H1 (cell line): ENCODE results near the gene BASP1. TPM values are rescaled to one million over a fixed set of nuclear protein-coding genes. Genes with fewer than 3 reads are reported as not detected.

Source experiments
- EGR1 ChIP-seq: IDR thresholded peaks from 2 replicates; pipeline ENCODE4 v1.6.1; 2011; ENCODE audit warnings: low read depth, low read length, borderline replicate concordance
- FOSL1 ChIP-seq: IDR thresholded peaks from 2 replicates; pipeline ENCODE4 v1.6.1; 2011; ENCODE audit warnings: mild to moderate bottlenecking, low read depth, low read length, moderate library complexity; ENCODE audit not compliant: insufficient read depth
- JUND ChIP-seq: IDR thresholded peaks from 2 replicates; pipeline ENCODE4 v1.6.1; 2011; ENCODE audit warnings: mild to moderate bottlenecking, improper control_type of control experiment, low read length
- MAFK ChIP-seq: IDR thresholded peaks from 2 replicates; pipeline ENCODE4 v1.6.1; 2012; ENCODE audit warnings: low read depth, mild to moderate bottlenecking, improper control_type of control experiment, low read length
- SAP30 ChIP-seq: fragments of 300-600 bp; sonication (generic); IDR thresholded peaks from 2 replicates; pipeline ENCODE4 v1.7.1; 2012; ENCODE audit warnings: low read length, moderate library complexity, mild to moderate bottlenecking, inconsistent platforms; ENCODE audit not compliant: insufficient read depth, insufficient replicate concordance
- SP4 ChIP-seq: IDR thresholded peaks from 2 replicates; pipeline ENCODE4 v1.6.1; 2012; ENCODE audit warnings: low read length, inconsistent platforms
- YY1 ChIP-seq: IDR thresholded peaks from 2 replicates; pipeline ENCODE4 v1.6.1; 2011; ENCODE audit warnings: low read depth, mild to moderate bottlenecking, low read length
- polyA plus RNA-seq, 7 experiments: library from polyadenylated mRNA; depleted of rRNA in 3 of 7; stranded (reverse) in 5 of 7; unstranded in 2 of 7; fragments of >200 nt in 5 of 7; fragments of 200-250 nt in 2 of 7; gene quantifications; 1 replicate in 5 of 7; 2 replicates in 1 of 7; 4 replicates in 1 of 7; pipeline versions ENCODE4 v1.2.1 to v1.2.3, GENCODE V29; 2011 to 2013; ENCODE audit warnings: missing spikeins in 2 of 7, mixed read lengths in 2 of 7
- total RNA-seq: library from RNA; stranded (reverse); fragmentation: NEBNext Ultra II Directional; extraction: Animal tissue kit (Norgen Biotek cat#: 25700); gene quantifications from 2 replicates; pipeline ENCODE4 v1.2.1, GENCODE V29; 2021
- TF ChIP-seq, protein P1 (sequence below): fragments of 300-600 bp; sonication (generic); IDR thresholded peaks from 2 replicates; pipeline ENCODE4 v1.7.1; 2012; ENCODE audit warnings: low read length, moderate library complexity, mild to moderate bottlenecking, inconsistent platforms; ENCODE audit not compliant: insufficient replicate concordance
- TF ChIP-seq, protein P2 (sequence below): IDR thresholded peaks from 2 replicates; pipeline ENCODE4 v1.6.1; 2011; ENCODE audit warnings: low read depth, mild to moderate bottlenecking, low read length; ENCODE audit not compliant: insufficient read depth
- TF ChIP-seq, protein P3 (sequence below): IDR thresholded peaks from 2 replicates; pipeline ENCODE4 v1.6.1; 2011; ENCODE audit warnings: low read length, improper control_type of control experiment

BASP1 gene
- total and polyA plus RNA-seq, 2 of the 8 experiments (the other 6 are each of a cell fraction or from before 2014, with no cell fraction given): 95.2 to 104 TPM

DNA sequence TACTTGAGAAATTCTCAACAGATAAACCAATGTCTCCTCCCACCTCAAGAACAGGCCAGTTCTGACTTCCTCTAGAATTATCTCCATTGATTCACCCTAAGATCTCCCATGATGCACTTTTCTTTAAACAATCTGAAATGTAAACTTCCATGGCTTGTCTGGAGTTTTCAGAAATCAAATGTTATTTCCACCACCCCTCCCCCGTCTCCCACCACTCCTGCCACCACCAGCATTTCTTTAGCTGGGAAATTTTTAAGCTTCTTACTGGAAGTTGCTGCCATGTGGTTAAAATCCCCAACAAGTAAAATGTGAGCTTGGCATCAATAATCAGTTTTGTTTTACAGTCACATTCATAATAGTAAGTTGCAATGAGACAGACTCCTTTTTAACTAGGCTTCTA lies 32.8 kb upstream of the BASP1 start (continued):
- TF ChIP-seq, protein P1, sequence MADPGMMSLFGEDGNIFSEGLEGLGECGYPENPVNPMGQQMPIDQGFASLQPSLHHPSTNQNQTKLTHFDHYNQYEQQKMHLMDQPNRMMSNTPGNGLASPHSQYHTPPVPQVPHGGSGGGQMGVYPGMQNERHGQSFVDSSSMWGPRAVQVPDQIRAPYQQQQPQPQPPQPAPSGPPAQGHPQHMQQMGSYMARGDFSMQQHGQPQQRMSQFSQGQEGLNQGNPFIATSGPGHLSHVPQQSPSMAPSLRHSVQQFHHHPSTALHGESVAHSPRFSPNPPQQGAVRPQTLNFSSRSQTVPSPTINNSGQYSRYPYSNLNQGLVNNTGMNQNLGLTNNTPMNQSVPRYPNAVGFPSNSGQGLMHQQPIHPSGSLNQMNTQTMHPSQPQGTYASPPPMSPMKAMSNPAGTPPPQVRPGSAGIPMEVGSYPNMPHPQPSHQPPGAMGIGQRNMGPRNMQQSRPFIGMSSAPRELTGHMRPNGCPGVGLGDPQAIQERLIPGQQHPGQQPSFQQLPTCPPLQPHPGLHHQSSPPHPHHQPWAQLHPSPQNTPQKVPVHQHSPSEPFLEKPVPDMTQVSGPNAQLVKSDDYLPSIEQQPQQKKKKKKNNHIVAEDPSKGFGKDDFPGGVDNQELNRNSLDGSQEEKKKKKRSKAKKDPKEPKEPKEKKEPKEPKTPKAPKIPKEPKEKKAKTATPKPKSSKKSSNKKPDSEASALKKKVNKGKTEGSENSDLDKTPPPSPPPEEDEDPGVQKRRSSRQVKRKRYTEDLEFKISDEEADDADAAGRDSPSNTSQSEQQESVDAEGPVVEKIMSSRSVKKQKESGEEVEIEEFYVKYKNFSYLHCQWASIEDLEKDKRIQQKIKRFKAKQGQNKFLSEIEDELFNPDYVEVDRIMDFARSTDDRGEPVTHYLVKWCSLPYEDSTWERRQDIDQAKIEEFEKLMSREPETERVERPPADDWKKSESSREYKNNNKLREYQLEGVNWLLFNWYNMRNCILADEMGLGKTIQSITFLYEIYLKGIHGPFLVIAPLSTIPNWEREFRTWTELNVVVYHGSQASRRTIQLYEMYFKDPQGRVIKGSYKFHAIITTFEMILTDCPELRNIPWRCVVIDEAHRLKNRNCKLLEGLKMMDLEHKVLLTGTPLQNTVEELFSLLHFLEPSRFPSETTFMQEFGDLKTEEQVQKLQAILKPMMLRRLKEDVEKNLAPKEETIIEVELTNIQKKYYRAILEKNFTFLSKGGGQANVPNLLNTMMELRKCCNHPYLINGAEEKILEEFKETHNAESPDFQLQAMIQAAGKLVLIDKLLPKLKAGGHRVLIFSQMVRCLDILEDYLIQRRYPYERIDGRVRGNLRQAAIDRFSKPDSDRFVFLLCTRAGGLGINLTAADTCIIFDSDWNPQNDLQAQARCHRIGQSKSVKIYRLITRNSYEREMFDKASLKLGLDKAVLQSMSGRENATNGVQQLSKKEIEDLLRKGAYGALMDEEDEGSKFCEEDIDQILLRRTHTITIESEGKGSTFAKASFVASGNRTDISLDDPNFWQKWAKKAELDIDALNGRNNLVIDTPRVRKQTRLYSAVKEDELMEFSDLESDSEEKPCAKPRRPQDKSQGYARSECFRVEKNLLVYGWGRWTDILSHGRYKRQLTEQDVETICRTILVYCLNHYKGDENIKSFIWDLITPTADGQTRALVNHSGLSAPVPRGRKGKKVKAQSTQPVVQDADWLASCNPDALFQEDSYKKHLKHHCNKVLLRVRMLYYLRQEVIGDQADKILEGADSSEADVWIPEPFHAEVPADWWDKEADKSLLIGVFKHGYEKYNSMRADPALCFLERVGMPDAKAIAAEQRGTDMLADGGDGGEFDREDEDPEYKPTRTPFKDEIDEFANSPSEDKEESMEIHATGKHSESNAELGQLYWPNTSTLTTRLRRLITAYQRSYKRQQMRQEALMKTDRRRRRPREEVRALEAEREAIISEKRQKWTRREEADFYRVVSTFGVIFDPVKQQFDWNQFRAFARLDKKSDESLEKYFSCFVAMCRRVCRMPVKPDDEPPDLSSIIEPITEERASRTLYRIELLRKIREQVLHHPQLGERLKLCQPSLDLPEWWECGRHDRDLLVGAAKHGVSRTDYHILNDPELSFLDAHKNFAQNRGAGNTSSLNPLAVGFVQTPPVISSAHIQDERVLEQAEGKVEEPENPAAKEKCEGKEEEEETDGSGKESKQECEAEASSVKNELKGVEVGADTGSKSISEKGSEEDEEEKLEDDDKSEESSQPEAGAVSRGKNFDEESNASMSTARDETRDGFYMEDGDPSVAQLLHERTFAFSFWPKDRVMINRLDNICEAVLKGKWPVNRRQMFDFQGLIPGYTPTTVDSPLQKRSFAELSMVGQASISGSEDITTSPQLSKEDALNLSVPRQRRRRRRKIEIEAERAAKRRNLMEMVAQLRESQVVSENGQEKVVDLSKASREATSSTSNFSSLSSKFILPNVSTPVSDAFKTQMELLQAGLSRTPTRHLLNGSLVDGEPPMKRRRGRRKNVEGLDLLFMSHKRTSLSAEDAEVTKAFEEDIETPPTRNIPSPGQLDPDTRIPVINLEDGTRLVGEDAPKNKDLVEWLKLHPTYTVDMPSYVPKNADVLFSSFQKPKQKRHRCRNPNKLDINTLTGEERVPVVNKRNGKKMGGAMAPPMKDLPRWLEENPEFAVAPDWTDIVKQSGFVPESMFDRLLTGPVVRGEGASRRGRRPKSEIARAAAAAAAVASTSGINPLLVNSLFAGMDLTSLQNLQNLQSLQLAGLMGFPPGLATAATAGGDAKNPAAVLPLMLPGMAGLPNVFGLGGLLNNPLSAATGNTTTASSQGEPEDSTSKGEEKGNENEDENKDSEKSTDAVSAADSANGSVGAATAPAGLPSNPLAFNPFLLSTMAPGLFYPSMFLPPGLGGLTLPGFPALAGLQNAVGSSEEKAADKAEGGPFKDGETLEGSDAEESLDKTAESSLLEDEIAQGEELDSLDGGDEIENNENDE: no peak
- no peak for TF ChIP-seq EGR1
- TF ChIP-seq FOSL1: no peak
- TF ChIP-seq, protein P2, sequence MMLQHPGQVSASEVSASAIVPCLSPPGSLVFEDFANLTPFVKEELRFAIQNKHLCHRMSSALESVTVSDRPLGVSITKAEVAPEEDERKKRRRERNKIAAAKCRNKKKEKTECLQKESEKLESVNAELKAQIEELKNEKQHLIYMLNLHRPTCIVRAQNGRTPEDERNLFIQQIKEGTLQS: no peak
- TF ChIP-seq YY1: no peak
- no peak for TF ChIP-seq MAFK
- no peak for TF ChIP-seq SP4
- no peak for TF ChIP-seq JUND
- no peak for TF ChIP-seq SAP30
- TF ChIP-seq, protein P3, sequence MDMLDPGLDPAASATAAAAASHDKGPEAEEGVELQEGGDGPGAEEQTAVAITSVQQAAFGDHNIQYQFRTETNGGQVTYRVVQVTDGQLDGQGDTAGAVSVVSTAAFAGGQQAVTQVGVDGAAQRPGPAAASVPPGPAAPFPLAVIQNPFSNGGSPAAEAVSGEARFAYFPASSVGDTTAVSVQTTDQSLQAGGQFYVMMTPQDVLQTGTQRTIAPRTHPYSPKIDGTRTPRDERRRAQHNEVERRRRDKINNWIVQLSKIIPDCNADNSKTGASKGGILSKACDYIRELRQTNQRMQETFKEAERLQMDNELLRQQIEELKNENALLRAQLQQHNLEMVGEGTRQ: no peak
